Inferior parietal cortex (tissue), 1 donor: ENCODE measurements around the gene GDNF.

ENCODE experiments used
- DNase-seq: peaks from one replicate; pipeline ENCODE4 v3.0.0-alpha.2; 2016; ENCODE audit errors: extremely low spot score

Gene GDNF

DNA sequence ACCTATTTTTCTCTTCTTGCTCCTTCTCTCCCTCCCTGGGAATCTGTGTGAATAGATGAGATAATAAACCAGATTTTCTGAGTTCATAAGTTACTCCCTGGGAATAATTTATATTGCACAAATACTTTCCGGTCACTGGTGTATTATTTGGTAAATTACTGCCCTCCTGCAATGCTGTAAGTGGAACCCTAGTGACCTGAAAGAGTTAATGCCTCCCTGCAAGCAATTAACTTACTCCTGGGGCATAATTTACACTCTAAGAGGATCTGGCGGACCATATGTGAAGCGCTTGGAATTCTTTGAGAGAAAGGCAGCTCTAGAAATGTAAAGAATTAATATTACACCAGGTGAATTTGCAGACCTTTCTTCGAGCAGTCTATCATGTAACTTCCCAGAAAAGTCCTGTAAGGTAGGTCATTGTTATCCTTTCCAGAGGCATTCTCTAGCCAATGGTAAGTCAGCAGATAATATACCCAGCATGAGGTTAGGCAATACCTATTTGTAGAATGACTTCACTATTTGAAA lies 7.0 kb upstream of the GDNF start:
- no peak for DNase-seq

- DNase-seq: no peak
Observed at GRCh38 chr5:37844009-37844408, 4.2 kb upstream of the GDNF start.

DNA sequence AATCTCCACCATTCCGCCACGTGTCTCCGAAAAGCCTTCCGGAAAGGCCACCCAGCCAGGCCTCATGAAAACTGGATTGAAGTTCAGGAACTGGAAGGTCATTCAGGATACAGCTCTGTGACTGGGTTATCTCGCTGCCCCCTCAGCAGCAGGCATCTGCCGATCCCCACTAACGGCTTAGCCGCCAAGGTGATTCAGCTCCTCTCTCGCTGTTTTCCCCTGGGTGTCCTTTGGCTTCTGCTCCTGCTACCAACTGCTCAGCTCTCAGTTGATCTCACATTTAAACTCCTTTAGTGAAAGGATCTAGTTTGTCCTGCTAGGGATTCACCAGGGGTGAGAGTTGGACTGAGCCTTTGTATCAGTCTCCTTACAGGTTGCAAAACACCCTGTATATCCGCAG lies 2.2 kb upstream of the GDNF start:
- DNase-seq: no peak

- DNase-seq: no peak
Observed at GRCh38 chr5:37841203-37841602, 1.4 kb upstream of the GDNF start.

DNA sequence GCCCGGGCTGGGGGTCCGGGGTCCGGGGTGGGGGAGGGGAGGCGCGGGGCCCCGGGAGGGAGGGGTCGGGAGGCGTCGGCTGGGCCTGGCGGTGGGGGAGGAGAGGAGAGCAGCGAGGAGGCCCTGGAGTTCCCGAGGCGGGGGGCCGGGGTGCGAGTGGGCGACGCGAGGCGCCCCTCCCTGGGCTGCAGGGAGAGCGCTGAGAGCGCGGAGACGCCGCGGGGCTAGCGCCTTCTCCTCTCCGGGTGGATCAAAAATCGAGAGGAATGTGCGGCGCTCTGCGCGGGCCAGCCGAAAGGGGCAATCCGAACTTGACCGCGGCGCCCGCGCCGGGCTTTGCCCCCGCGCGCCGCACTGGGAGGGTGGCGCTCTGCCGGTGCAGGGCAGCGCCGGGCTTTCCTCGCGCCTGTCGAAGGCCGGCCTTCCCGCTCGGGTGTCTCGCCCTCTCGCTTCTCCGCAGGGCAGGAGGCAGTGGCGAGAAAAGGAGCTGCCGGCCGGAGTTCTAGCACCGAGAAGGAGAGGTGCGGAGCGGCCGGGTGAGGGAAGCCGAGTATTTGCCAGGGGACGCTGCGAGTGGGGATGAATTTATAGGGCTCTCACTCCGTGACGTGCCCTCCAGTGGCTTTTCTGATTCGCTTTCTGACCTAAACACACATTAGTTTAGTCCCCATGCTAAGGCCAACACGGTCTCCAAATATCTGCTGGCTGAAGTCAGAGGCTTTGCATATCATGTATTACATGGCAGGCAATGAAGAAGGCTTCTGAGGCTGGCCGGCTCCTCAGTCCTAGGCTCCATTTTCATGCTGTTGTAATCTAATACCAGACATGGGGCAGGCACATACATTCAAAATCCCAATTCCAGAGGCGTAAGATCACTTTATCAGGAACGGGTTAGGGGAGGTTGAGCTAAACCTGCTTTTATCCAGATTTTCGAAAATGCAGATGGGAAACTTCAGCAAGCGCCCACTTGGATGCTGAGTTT lies 503 bp upstream of the GDNF start:
- DNase-seq: no peak

- no peak for DNase-seq
Observed at GRCh38 chr5:37838933-37839341, 904 bp downstream of the GDNF start.

DNA sequence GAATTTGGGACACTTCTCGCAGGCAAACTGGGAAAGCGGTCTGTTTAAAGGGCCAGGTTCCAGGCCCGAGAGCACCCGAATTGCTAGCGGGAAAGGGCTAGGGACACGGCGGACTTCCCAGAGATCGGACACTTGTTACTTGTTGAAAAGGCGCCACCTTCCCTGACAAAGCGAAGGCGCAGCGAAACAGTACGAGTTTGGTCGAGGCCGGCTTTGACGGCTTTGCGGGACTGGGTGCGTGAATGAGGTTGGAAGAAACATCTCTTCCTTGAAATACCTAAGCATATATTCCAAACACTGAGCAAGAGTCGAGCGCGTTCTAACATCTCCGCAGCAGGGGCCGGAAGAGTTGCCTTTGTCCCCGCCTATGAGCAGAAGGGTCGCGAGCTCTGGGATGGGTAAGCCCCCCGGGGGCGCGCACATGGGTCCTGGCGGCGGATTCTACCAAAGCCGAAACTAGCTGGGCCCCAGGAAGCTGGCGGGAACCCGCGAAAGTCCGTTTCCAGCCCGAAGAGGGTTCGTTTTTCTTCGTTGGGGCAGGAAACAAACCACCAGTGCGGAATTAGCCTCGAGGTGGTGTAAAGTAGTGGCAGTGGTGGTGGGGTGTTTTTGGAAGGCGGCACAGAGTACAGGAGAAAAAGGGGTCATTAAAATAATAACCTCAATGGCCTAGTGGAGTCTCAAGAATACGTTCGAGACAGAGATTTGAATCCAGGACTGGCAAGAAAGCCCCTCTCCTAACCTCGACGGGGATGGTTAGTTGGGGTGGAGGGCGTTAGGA lies 1.5 kb downstream of the GDNF start:
- DNase-seq: no peak

- DNase-seq: peak; percentile 77
Observed at GRCh38 chr5:37837414-37838032, 2.3 kb downstream of the GDNF start.

GRCh38 chr5:37836592-37837413 lies 3.0 kb downstream of the GDNF start:
- no peak for DNase-seq

GRCh38 chr5:37836235-37836591 lies 3.6 kb downstream of the GDNF start:
- no peak for DNase-seq

DNA sequence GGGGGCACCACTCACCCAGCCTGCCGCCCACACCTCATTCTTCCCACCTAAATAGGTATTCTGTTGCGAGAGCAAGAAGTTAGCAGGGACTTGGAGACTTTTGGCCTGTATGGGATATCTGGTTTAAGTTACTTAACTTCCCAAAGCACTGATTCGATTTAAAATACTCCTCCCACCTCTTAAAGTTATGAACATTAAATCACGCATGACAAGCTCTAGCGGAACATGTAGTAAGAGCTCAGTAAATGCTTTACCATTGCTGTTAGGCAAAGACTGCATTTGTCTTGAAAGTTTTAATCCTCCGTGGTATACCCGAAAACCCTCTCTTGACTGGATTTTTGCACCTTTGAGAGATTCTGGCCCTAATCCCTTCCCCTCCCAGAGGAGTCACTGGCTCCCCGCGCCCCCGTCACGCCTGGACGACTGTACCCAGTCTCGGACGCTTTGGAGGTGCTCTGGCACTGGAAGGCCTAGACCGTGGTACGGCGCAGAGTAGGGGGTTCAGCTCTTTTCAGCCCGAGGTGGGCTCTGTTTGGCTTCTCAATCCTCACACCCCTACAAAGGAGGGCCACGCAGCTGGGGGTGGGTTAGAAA lies 4.4 kb downstream of the GDNF start:
- DNase-seq: no peak

DNA sequence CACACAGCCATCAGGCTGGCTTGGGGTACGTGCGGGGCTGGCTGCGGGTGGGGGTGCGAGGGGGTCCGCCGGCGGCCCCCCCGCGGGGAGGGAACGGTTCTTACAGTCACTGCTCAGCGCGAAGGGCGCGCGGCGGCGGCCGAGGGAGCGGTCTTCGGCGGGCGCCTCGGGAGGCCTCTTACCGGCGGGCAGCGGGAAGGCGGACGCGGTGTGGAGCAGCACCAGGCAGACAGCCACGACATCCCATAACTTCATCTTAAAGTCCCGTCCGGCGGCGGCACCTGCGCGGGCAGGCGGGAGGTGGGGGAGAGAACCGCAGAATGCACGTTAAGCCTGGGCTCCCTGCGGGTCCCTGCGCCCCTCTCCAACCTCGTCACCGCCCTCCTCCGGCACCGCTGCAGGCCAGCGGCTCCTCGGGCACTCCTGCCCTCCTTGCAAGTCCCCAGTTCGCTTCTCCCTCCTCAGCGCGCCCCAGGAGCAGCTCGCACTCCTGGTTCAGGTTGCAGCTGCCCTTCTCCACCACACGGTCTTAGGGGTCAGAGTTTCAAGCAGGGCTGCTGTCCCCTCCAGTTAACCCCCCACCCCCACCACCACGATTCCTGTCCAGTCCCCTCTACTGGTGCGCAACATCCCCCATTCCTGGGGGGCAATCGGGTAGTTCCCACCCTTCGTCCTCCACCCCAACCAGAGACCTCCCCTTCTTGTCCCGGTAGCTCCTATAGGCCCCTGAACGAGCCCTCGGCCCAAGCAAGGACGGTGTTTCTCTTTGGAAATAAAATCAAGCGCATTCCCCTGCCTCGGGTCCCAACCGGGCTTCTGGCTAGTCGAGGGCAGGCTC lies 5.1 kb downstream of the GDNF start:
- DNase-seq: no peak

- DNase-seq: no peak
Observed at GRCh38 chr5:37833990-37834389, 5.9 kb downstream of the GDNF start.

GRCh38 chr5:37831821-37832534 lies 7.9 kb downstream of the GDNF start:
- DNase-seq: no peak

DNA sequence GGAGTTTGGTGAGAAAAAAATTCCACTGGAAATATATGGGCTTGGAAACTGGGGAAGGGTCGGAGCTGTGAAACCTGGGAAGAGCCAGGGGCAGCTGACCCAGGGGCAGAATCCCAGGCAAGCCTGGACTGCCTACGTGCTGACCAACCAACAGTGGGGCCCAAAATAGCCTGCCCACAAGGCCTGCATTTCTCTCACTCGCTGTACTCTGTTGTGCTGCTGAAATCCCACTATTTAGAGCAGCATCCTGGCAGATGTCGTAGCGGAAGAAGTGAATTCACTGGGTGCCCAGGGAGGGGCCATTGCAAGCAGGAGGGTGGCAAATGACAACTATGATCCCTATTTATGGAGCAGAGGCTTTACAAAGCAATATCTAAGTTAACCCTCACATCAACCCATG lies 9.5 kb downstream of the GDNF start:
- DNase-seq: no peak

DNA sequence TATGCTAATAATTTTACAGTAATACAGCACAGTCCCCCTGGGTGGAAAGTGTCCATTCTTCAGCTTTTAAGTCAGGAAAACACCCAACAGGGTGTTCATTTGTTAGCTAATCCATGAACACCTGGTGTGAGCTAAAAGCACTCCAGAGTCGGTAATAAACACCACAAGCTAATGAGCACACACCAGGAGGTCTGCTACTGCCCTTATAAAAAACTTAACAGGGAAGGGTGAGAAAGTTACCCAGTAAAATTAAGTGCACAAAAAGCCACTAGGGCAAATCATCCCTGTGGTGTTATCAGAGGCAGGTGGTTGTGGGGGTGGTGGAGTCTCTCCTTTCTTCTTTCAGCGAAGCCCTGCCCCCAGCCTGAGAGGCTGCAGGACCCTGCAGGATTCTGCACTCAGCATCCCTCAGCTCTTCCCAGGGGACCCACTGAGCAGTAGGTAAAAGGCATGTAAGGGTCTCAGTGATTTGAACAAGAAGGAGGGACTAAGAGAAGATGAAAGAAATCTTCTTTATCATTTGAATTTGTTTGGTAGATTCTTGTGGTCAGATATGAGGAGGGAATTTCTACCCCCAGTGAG lies 14.4 kb downstream of the GDNF start:
- no peak for DNase-seq

DNA sequence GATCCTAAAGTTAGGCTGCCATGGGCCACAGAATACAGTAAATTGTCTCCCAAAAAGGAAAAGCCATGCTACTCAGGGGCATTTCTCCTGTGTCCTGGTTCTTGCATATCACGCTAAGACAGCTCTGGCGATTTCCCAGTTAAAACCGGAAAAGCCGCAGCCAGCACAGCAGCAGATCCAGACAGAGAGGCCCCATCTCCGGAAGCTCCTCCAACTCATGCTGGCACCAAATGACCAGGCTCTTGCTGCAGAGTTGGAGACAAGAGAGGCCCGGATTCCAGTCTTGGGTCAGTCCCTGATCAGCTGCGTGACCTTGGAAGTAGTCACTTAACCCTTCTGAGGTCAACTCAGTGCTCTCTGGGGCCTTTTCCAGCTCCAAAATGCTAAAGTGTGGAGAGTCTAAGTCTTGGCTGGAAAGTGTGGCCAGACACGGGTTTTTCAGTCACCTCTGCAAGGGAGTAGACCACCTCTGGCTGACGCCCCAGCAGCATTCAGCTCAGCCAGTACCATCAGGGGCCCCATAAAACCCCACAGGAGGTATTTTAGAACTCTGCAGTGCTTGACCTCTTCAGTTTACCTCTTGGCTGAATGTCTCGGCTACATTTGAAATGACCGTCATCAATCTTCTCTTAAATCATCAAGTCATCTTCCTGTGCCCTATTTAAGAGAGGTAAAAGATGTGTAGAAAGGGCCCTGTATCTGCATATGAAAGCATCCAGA lies 16.2 kb downstream of the GDNF start:
- DNase-seq: no peak

- peak; percentile 77 for DNase-seq
Observed at GRCh38 chr5:37816883-37817282, 23.0 kb downstream of the GDNF start.
